GM12878 (cell line): ENCODE measurements around the gene CNGA4. TPM values are rescaled to one million over a fixed set of nuclear protein-coding genes. Genes with fewer than 3 reads are reported as not detected.

Source experiments
- ATAC-seq: fragments of 200-7000 bp; cut with Tn5 transposase; 3 replicates; pipeline ENCODE4 v1.9.1; 2020; ENCODE audit warnings: mild to moderate bottlenecking, moderate library complexity
- BruUV-seq: library from RNA; stranded (reverse); fragments of 400-500 nt; replicated peaks from 2 replicates; lab custom pipeline; 2021; lab: Mats Ljungman, UMichigan
- CTCF ChIA-PET: fragments of 300-600 bp; sonication (Branson Sonifier 250); formaldehyde crosslinking; extraction: SDS; loops from one replicate; lab custom pipeline; 2021; ENCODE audit warnings: inconsistent platforms; lab: Yijun Ruan, JAX
- POLR2A ChIA-PET: fragments of 350-600 bp; formaldehyde crosslinking; extraction: SDS; loops from one replicate; lab custom pipeline; 2021; ENCODE audit warnings: inconsistent platforms; lab: Charles Lee
- RAD21 ChIA-PET: fragments of 300-600 bp; sonication (Branson Sonifier 250); formaldehyde crosslinking; loops from one replicate; lab custom pipeline; 2023; ENCODE audit warnings: antibody characterized with exemption; ENCODE audit not compliant: unreplicated experiment; lab: Charles Lee
- SMC1A ChIA-PET: fragments of 300-600 bp; sonication (Branson Sonifier 250); formaldehyde crosslinking; loops from one replicate; lab custom pipeline; 2023; ENCODE audit not compliant: unreplicated experiment, uncharacterized antibody; lab: Charles Lee
- DNase-seq: peaks from one replicate; pipeline ENCODE4 v3.0.0-alpha.2; 2011; ENCODE audit warnings: low read depth, low spot score
- FAIRE-seq: peaks from 3 replicates; lab custom pipeline; 2011; peaks lifted over from hg19 to GRCh38; lab: Jason Lieb, UNC
- H2AFZ ChIP-seq: 2 replicates; pipeline ENCODE4 v1.6.0; 2011; ENCODE audit warnings: low read depth, low read length, control low read depth; ENCODE audit not compliant: control insufficient read depth
- H3K27ac ChIP-seq: 2 replicates; pipeline ENCODE4 v1.5.1; 2011; ENCODE audit warnings: control low read depth; ENCODE audit not compliant: control insufficient read depth, insufficient read depth
- H3K27me3 ChIP-seq, 2 experiments: replicated peaks in 1 of 2; 2 replicates each; pipeline versions ENCODE4 v1.6.0 to v1.6.1; 2011; ENCODE audit warnings: low read length in 1 of 2; ENCODE audit not compliant: control insufficient read depth in 2 of 2, insufficient read depth in 2 of 2
- H3K36me3 ChIP-seq, 2 experiments: 2 replicates each; pipeline ENCODE4 v1.5.1; 2011; ENCODE audit warnings: low read length in 1 of 2; ENCODE audit not compliant: control insufficient read depth in 2 of 2, insufficient read depth in 2 of 2
- H3K4me1 ChIP-seq: 2 replicates; pipeline ENCODE4 v1.6.1; 2011; ENCODE audit warnings: mild to moderate bottlenecking, low read length, moderate library complexity, mixed read lengths; ENCODE audit not compliant: control insufficient read depth, insufficient read depth
- H3K4me2 ChIP-seq: 2 replicates; pipeline ENCODE4 v1.6.0; 2011; ENCODE audit warnings: control low read depth; ENCODE audit not compliant: control insufficient read depth, insufficient read depth
- H3K4me3 ChIP-seq: fragments of 200-600 bp; sonication (generic); 2 replicates; pipeline ENCODE4 v1.5.1; 2016
- H3K79me2 ChIP-seq: 2 replicates; pipeline ENCODE4 v1.6.0; 2011; ENCODE audit warnings: low read length; ENCODE audit not compliant: control insufficient read depth, insufficient read depth
- H3K9ac ChIP-seq: 2 replicates; pipeline ENCODE4 v1.8.0; 2011; ENCODE audit warnings: low read length, control low read depth, mixed read lengths; ENCODE audit not compliant: control insufficient read depth, insufficient read depth
- H3K9me3 ChIP-seq: replicated peaks from 3 replicates; pipeline ENCODE4 v1.5.1; 2011; ENCODE audit warnings: mild to moderate bottlenecking, low read length; ENCODE audit not compliant: control insufficient read depth, insufficient read depth
- H4K20me1 ChIP-seq: 2 replicates; pipeline ENCODE4 v1.6.0; 2011; ENCODE audit not compliant: control insufficient read depth, insufficient read depth
- TCF12 ChIP-seq: IDR thresholded peaks from 2 replicates; pipeline ENCODE4 v1.6.1; 2011; ENCODE audit warnings: low read depth, mild to moderate bottlenecking, low read length
- TCF3 ChIP-seq: IDR thresholded peaks from 2 replicates; pipeline ENCODE4 v1.6.1; 2012; ENCODE audit warnings: low read depth, mild to moderate bottlenecking, low read length, borderline replicate concordance; ENCODE audit not compliant: insufficient read depth
- USF1 ChIP-seq: IDR thresholded peaks from 2 replicates; pipeline ENCODE4 v1.6.1; 2011; ENCODE audit warnings: borderline replicate concordance, low read depth, mild to moderate bottlenecking, moderate library complexity, mixed read lengths, low read length; ENCODE audit not compliant: insufficient read depth; ENCODE audit errors: extremely low read length
- WRNIP1 ChIP-seq: IDR thresholded peaks from 2 replicates; pipeline ENCODE4 v1.6.1; 2011; ENCODE audit warnings: low read depth, low read length, improper control_type of control experiment, borderline replicate concordance
- ZBTB40 ChIP-seq: fragments of 450-650 bp; IDR thresholded peaks from 2 replicates; pipeline ENCODE4 v1.6.1; 2016; ENCODE audit warnings: mild to moderate bottlenecking, moderate library complexity, borderline replicate concordance
- WGBS: methylation state at CpG from one replicate; pipeline ENCODE4 v1.1.6; 2016; ENCODE audit warnings: low lambda C conversion rate; ENCODE audit not compliant: insufficient replicate concordance, insufficient coverage; ENCODE audit errors: missing lambda C conversion rate; 5-methylcytosine and 5-hydroxymethylcytosine counted together
- in situ Hi-C: fragments of 300-500 bp; cut with MboI; formaldehyde crosslinking; loops from 9 replicates; pipeline ENCODE4 v1.14.3; 2018; ENCODE audit warnings: mixed read lengths
- intact Hi-C: fragments of 100-400 bp; cut with micrococcal nuclease; formaldehyde crosslinking; loops from one replicate; pipeline ENCODE4 v1.14.2; 2022; ENCODE audit not compliant: unreplicated experiment
- polyA plus RNA-seq, 11 experiments: library from polyadenylated mRNA; depleted of rRNA in 4 of 11; unstranded in 6 of 11; stranded (reverse) in 5 of 11; fragments of >200 nt; fragmentation: Nextera tagmentation in 4 of 11; fragmentation: Illumina TruSeq in 1 of 11; extraction: Ambion mirVana in 4 of 11; extraction: Trizol in 1 of 11; gene quantifications; 1 replicate in 1 of 11; 2 replicates in 10 of 11; pipeline versions ENCODE4 v1.2.1 to v1.2.3, GENCODE V29; 2011 to 2016; ENCODE audit warnings: inconsistent platforms in 2 of 11, missing spikeins in 2 of 11, low read depth in 1 of 11
- total RNA-seq, 4 experiments: library from RNA; depleted of rRNA in 3 of 4; stranded (reverse); fragments of >200 nt in 3 of 4; fragmentation: Illumina TruSeq in 1 of 4; extraction: Trizol in 1 of 4; gene quantifications; 2 replicates each; pipeline versions ENCODE4 v1.2.1 to v1.2.3, GENCODE V29; 2013 to 2021

Gene CNGA4
- total and polyA plus RNA-seq, 10 of the 15 experiments (the other 5 are each of a cell fraction or from before 2014, with no cell fraction given) = 0.05 to 0.26 (median 0.07) TPM; not detected in 5

GRCh38 chr11:6225896-6226295 is 13.0 kb upstream of the CNGA4 start:
- H3K4me1 ChIP-seq = peaks cover 3% of the 10 kb centered on the region; the same call in 1 of the 2 replicates
- FAIRE-seq (no peak), DNase-seq (no peak), ATAC-seq (no peak)
- no peaks in the 10 kb centered on the region for H3K27me3 ChIP-seq
- no peak overlapping the region for H2AFZ ChIP-seq
- in situ Hi-C loops = no loop called here
- H3K36me3 ChIP-seq = peaks cover 15 to 17% of the 10 kb centered on the region in 2 experiments; a peak in 3 of 4 replicates
- intact Hi-C loops = no loop called here
- TF ChIP-seq USF1 = no peak
- TF ChIP-seq ZBTB40 = no peak
- no peak for TF ChIP-seq TCF3
- no peak for TF ChIP-seq WRNIP1
- TF ChIP-seq TCF12 = no peak
- ChIA-PET POLR2A (interaction anchor here (1.6 kb wide), 1 partner anchor 28 kb away, joined by 4 read pairs; no protein-coding TSS in a partner anchor), SMC1A (interaction anchor here (1.4 kb wide), 1 partner anchor 10 kb away, joined by 5 read pairs; no protein-coding TSS in a partner anchor), RAD21 (no interaction called here), CTCF (no interaction called here)
- WGBS = 100% methylated on average over 2 of the region's 2 CpGs
- no peak overlapping the region for H3K4me3 ChIP-seq
- H3K27ac ChIP-seq = no peak overlapping the region
- H4K20me1 ChIP-seq = no peaks in the 10 kb centered on the region
- BruUV-seq = no TSS peak
- peaks cover 5% of the 10 kb centered on the region for H3K79me2 ChIP-seq
- H3K4me2 ChIP-seq = no peak overlapping the region
- H3K9me3 ChIP-seq = no peaks in the 10 kb centered on the region; the same call in 2 of the 3 replicates
- no peak overlapping the region for H3K9ac ChIP-seq
